Calu3 (cell line): Measurements from ENCODE around the gene GABRD. TPM values are rescaled to one million over a fixed set of nuclear protein-coding genes. Genes with fewer than 3 reads are reported as not detected.

Experiments
- BruUV-seq: library from RNA; stranded (reverse); fragments of 400-500 nt; replicated peaks from 2 replicates; lab custom pipeline; 2021; lab: Mats Ljungman, UMichigan
- CTCF ChIA-PET: fragments of 300-600 bp; sonication (Branson Sonifier 250); formaldehyde crosslinking; loops from one replicate; lab custom pipeline; 2022; ENCODE audit warnings: antibody characterized with exemption; lab: Charles Lee
- DNase-seq: peaks from one replicate; pipeline ENCODE4 v3.0.0; 2022
- H3K27ac Mint-ChIP-seq: one replicate; pipeline ENCODE4 v1.8.0; 2022; ENCODE audit warnings: mixed read lengths; ENCODE audit not compliant: unreplicated experiment
- H3K27me3 Mint-ChIP-seq: one replicate; pipeline ENCODE4 v1.8.0; 2022; ENCODE audit warnings: mixed read lengths; ENCODE audit not compliant: unreplicated experiment
- H3K36me3 Mint-ChIP-seq: one replicate; pipeline ENCODE4 v1.8.0; 2022; ENCODE audit warnings: mild to moderate bottlenecking, moderate library complexity, mixed read lengths; ENCODE audit not compliant: insufficient read depth, unreplicated experiment
- H3K4me1 Mint-ChIP-seq: one replicate; pipeline ENCODE4 v1.8.0; 2022; ENCODE audit warnings: mild to moderate bottlenecking, low read depth, mixed read lengths; ENCODE audit not compliant: unreplicated experiment
- H3K4me3 Mint-ChIP-seq: one replicate; pipeline ENCODE4 v1.8.0; 2022; ENCODE audit warnings: mild to moderate bottlenecking, low read depth, moderate library complexity, mixed read lengths; ENCODE audit not compliant: unreplicated experiment
- H3K9me3 Mint-ChIP-seq: one replicate; pipeline ENCODE4 v1.8.0; 2022; ENCODE audit warnings: low read depth, mixed read lengths; ENCODE audit not compliant: unreplicated experiment
- intact Hi-C: fragments of 100-400 bp; cut with micrococcal nuclease; formaldehyde crosslinking; loops from one replicate; pipeline ENCODE4 v1.10.0; 2022; ENCODE audit not compliant: unreplicated experiment
- total RNA-seq: library from RNA; stranded (reverse); gene quantifications from 2 replicates; pipeline ENCODE4 v1.2.3, GENCODE V29; 2022
- TF ChIP-seq, protein P1 (sequence below): fragments of 200-600 bp; IDR thresholded peaks from one replicate; pipeline ENCODE4 v1.8.0; 2022; ENCODE audit warnings: antibody characterized with exemption; ENCODE audit not compliant: unreplicated experiment

Gene GABRD
- total RNA-seq, 1 experiment from 2014 or later, result not detected

DNA sequence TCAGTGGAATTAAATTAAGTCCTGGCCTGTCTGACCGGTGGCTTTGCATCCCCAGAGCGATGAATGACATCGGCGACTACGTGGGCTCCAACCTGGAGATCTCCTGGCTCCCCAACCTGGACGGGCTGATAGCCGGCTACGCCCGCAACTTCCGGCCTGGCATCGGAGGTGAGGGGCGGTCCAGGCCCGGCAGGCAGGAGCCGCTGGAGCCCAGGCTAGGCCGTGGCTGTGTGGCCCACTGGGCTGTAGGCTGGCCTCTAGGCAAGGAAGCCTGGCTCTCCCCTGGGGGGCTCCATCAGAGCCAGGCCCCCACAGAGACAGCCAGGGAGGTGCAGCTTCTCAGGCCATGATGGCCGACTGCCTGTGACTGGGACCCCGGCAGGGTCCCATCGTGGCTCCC, 5.7 kb downstream of the GABRD start:
- intact Hi-C loops, result no loop called here
- DNase-seq, result no peak
- TF ChIP-seq, protein P1, sequence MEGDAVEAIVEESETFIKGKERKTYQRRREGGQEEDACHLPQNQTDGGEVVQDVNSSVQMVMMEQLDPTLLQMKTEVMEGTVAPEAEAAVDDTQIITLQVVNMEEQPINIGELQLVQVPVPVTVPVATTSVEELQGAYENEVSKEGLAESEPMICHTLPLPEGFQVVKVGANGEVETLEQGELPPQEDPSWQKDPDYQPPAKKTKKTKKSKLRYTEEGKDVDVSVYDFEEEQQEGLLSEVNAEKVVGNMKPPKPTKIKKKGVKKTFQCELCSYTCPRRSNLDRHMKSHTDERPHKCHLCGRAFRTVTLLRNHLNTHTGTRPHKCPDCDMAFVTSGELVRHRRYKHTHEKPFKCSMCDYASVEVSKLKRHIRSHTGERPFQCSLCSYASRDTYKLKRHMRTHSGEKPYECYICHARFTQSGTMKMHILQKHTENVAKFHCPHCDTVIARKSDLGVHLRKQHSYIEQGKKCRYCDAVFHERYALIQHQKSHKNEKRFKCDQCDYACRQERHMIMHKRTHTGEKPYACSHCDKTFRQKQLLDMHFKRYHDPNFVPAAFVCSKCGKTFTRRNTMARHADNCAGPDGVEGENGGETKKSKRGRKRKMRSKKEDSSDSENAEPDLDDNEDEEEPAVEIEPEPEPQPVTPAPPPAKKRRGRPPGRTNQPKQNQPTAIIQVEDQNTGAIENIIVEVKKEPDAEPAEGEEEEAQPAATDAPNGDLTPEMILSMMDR, result no peak
- BruUV-seq, result no TSS peak
- Mint-ChIP-seq H3K27ac (no peak overlapping the region), H3K4me1 (no peaks in the 10 kb centered on the region), H3K27me3 (peaks cover 46% of the 10 kb centered on the region), H3K9me3 (no peaks in the 10 kb centered on the region), H3K36me3 (no peaks in the 10 kb centered on the region), H3K4me3 (no peak overlapping the region)
- CTCF ChIA-PET, result no interaction called here

DNA sequence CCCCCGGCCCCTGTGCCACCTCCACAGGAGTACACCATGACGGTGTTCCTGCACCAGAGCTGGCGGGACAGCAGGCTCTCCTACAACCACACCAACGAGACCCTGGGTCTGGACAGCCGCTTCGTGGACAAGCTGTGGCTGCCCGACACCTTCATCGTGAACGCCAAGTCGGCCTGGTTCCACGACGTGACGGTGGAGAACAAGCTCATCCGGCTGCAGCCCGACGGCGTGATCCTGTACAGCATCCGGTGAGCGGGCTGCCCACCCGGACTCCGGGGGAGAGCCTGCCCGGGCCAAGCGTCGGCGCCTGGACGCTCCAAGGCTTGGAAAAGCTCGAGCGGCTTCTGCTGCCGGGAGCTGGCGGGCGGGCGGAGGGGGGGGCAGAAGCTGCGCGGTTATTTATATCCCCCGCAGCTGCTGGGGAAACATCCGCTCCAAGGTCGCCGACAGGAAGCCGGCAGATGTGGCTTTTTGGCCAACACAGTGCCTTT, 6.4 kb downstream of the GABRD start:
- Mint-ChIP-seq H3K36me3 (no peaks in the 10 kb centered on the region), H3K4me3 (no peak overlapping the region), H3K27me3 (peaks cover 42% of the 10 kb centered on the region), H3K27ac (no peak overlapping the region), H3K4me1 (no peaks in the 10 kb centered on the region), H3K9me3 (no peaks in the 10 kb centered on the region)
- no TSS peak for BruUV-seq
- TF ChIP-seq, protein P1, result no peak
- DNase-seq, result no peak
- CTCF ChIA-PET, result no interaction called here
- intact Hi-C loops, result no loop called here

DNA sequence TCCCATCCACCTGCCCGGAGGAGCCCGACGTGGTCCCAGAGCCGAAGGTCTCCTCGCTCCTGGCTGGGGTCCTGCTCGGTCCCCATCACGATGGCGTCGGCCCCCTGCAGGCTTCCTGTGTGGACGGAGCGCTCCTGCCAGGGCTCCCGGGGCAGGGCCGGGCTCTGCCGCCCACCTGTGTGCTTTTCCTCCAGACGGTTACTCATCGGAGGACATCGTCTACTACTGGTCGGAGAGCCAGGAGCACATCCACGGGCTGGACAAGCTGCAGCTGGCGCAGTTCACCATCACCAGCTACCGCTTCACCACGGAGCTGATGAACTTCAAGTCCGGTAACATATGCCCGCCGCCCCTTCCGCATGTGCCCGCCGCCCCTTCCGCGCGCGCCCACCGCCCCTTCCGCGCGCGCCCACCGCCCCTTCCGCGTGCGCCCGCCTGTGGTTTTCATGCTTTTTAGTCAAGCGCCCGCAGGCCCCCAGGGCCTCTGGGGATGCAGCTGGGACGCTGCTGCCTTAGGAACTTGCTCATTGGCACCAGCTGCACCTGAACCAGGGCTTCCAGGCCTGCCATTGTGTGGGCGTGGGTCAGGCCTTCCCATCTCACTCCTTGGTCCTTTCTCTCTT, 8.9 kb downstream of the GABRD start:
- CTCF ChIA-PET, result no interaction called here
- Mint-ChIP-seq H3K27ac (no peak overlapping the region), H3K9me3 (no peaks in the 10 kb centered on the region), H3K36me3 (no peaks in the 10 kb centered on the region), H3K4me1 (no peaks in the 10 kb centered on the region), H3K4me3 (no peak overlapping the region), H3K27me3 (peaks cover 35% of the 10 kb centered on the region)
- intact Hi-C loops, result no loop called here
- BruUV-seq, result no TSS peak
- DNase-seq, result no peak
- TF ChIP-seq, protein P1, result no peak

DNA sequence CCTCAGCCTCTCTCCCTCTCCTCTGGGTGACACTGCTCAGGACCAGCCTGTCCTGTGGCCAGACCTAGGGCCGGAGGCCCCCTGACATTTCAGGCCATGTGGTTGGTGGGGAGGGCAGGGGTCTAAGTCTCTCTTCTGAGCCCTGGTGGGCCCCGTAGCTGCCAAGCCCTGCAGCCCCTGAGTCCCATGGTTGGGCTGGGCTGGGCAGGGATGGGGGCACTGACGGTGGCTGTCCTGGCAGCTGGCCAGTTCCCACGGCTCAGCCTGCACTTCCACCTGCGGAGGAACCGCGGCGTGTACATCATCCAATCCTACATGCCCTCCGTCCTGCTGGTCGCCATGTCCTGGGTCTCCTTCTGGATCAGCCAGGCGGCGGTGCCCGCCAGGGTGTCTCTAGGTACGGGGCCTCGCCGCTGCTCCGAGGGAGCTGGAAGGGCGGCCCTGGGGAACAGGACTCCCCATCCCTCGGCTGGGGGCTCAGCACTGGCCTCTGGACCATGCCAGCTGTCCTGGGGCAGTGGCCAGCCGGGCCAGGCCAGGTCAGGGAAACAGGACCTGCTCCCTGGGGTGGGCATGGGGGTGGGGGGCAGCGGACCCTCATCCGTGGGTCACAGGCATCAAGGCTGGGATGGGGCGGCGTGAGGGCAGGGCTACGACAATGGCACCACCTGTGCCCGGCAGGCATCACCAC, 9.9 kb downstream of the GABRD start:
- H3K27me3 Mint-ChIP-seq, result peaks cover 35% of the 10 kb centered on the region
- no peak for DNase-seq
- BruUV-seq, result no TSS peak
- intact Hi-C loops, result no loop called here
- no peaks in the 10 kb centered on the region for H3K36me3 Mint-ChIP-seq
- H3K4me3 Mint-ChIP-seq, result no peak overlapping the region
- no peaks in the 10 kb centered on the region for H3K9me3 Mint-ChIP-seq
- TF ChIP-seq, protein P1, result no peak
- CTCF ChIA-PET, result no interaction called here
- no peaks in the 10 kb centered on the region for H3K4me1 Mint-ChIP-seq
- H3K27ac Mint-ChIP-seq, result no peak overlapping the region
